Ascending aorta (tissue), 2 donors: ENCODE measurements around the gene USP3. TPM values are rescaled to one million over a fixed set of nuclear protein-coding genes. Genes with fewer than 3 reads are reported as not detected.
A peak's percentile ranks its signal among the peaks of the same experiment; 100 is the strongest.

Experiments
- DNase-seq, 2 donors: peaks; one replicate each; pipeline ENCODE4 v3.0.0-alpha.2; 2019; ENCODE audit warnings: low spot score in 2 of 2
- H3K27ac ChIP-seq, 2 donors: fragments of 200-600 bp; sonication (generic); one replicate each; pipeline ENCODE4 v1.5.1; 2016 to 2017; ENCODE audit warnings: mild to moderate bottlenecking in 1 of 2
- H3K27me3 ChIP-seq: fragments of 200-600 bp; sonication (generic); one replicate; pipeline ENCODE4 v1.5.1; 2017
- H3K36me3 ChIP-seq, 2 donors: fragments of 200-600 bp; sonication (generic); one replicate each; pipeline ENCODE4 v1.5.1; 2016
- H3K4me1 ChIP-seq, 2 donors: fragments of 200-600 bp; sonication (generic); one replicate each; pipeline ENCODE4 v1.5.1; 2016 to 2017; ENCODE audit warnings: mild to moderate bottlenecking in 1 of 2
- H3K4me3 ChIP-seq, 2 donors: fragments of 200-600 bp; sonication (generic); one replicate each; pipeline ENCODE4 v1.5.1; 2016 to 2017; ENCODE audit warnings: mild to moderate bottlenecking in 1 of 2
- H3K9me3 ChIP-seq, 2 donors: fragments of 200-600 bp; sonication (generic); one replicate each; pipeline ENCODE4 v1.5.1; 2016
- CTCF ChIP-seq, 3 experiments: fragments of 200-600 bp in 2 of 3; fragments of 450-650 bp in 1 of 3; sonication (generic) in 2 of 3; IDR thresholded peaks; one replicate each; pipeline ENCODE4 v1.5.1; 2016 to 2019; ENCODE audit warnings: antibody characterized with exemption in 3 of 3, mild to moderate bottlenecking in 1 of 3, moderate library complexity in 1 of 3
- intact Hi-C: fragments of 100-400 bp; cut with DNase I; formaldehyde crosslinking; loops from one replicate; pipeline ENCODE4 v1.15.1; 2023
- total RNA-seq: library from RNA; depleted of rRNA; stranded (reverse); fragments of >200 nt; gene quantifications from one replicate; pipeline ENCODE4 v1.1.0, GENCODE V29; 2016

USP3 gene
- 61.9 TPM for total RNA-seq

- Histone ChIP-seq H3K36me3 (no peaks in the 10 kb centered on the region), H3K9me3 (no peaks in the 10 kb centered on the region), H3K4me3 (peak within 1 kb of the TSS; percentile 93 to 94), H3K4me1 (peaks cover 6 to 55% of the 10 kb centered on the region in 2 donors), H3K27me3 (no peaks in the 10 kb centered on the region), H3K27ac (peak within 1 kb of the TSS; percentile 98 to 99)
- intact Hi-C loops: loop anchor here (1.0 to 5.0 kb wide), 6 partner anchors 19 to 1338 kb away; partner anchors contain the start of genes PLEKHO2, TPM1 and ZNF609
- peak; percentile 56 to 63 (median 60) for TF ChIP-seq CTCF (IDR thresholded peaks at IDR 0.05)
- peak; percentile 86 to 98 for DNase-seq
These were observed at the start of gene USP3 for GRCh38 chr15:63504247-63504978. TSS of gene USP3 (plus strand) at chr15:63504593. CDS start at chr15:63504740, 147 bp downstream.

- no peak overlapping the region for H3K27ac ChIP-seq
- H3K4me1 ChIP-seq: no peaks in the 10 kb centered on the region
- TF ChIP-seq CTCF (IDR thresholded peaks at IDR 0.05): no peak
- intact Hi-C loops: no loop called here
- H3K4me3 ChIP-seq: no peak overlapping the region
- no peaks in the 10 kb centered on the region for H3K9me3 ChIP-seq
- no peak for DNase-seq
- H3K36me3 ChIP-seq: no peaks in the 10 kb centered on the region
- no peaks in the 10 kb centered on the region for H3K27me3 ChIP-seq
These were observed 48.1 kb upstream of the USP3 start for GRCh38 chr15:63456258-63456657.

- H3K9me3 ChIP-seq: no peaks in the 10 kb centered on the region
- no peak for TF ChIP-seq CTCF (IDR thresholded peaks at IDR 0.05)
- intact Hi-C loops: no loop called here
- no peaks in the 10 kb centered on the region for H3K36me3 ChIP-seq
- H3K27ac ChIP-seq: no peak overlapping the region
- peaks cover 0 to 5% of the 10 kb centered on the region in 2 donors for H3K4me1 ChIP-seq
- no peaks in the 10 kb centered on the region for H3K27me3 ChIP-seq
- no peak overlapping the region for H3K4me3 ChIP-seq
- no peak for DNase-seq
These were observed 47.0 kb upstream of the USP3 start for GRCh38 chr15:63457379-63457778.

- no peak for TF ChIP-seq CTCF (IDR thresholded peaks at IDR 0.05)
- H3K4me3 ChIP-seq: no peak overlapping the region
- no peaks in the 10 kb centered on the region for H3K9me3 ChIP-seq
- no peaks in the 10 kb centered on the region for H3K27me3 ChIP-seq
- no peak overlapping the region for H3K27ac ChIP-seq
- H3K36me3 ChIP-seq: no peaks in the 10 kb centered on the region
- no peak for DNase-seq
- H3K4me1 ChIP-seq: peaks cover 0 to 5% of the 10 kb centered on the region in 2 donors
- intact Hi-C loops: no loop called here
These were observed 46.4 kb upstream of the USP3 start for GRCh38 chr15:63458026-63458425.

GRCh38 chr15:63458794-63459395 lies 45.5 kb upstream of the USP3 start:
- no peak for TF ChIP-seq CTCF (IDR thresholded peaks at IDR 0.05)
- DNase-seq: no peak
- H3K27ac ChIP-seq: no peak overlapping the region
- H3K36me3 ChIP-seq: no peaks in the 10 kb centered on the region
- intact Hi-C loops: no loop called here
- H3K9me3 ChIP-seq: no peaks in the 10 kb centered on the region
- H3K27me3 ChIP-seq: no peaks in the 10 kb centered on the region
- H3K4me1 ChIP-seq: peaks cover 0 to 5% of the 10 kb centered on the region in 2 donors
- no peak overlapping the region for H3K4me3 ChIP-seq
